WTC11 (cell line): ENCODE measurements around the gene PPHLN1. TPM values are rescaled to one million over a fixed set of nuclear protein-coding genes. Genes with fewer than 3 reads are reported as not detected.

Source experiments
- ATAC-seq: fragments of 200-7000 bp; cut with Tn5 transposase; 2 replicates; pipeline ENCODE4 v1.10.0; 2021; ENCODE audit warnings: mild to moderate bottlenecking, moderate library complexity
- CTCF ChIA-PET: fragments of 300-600 bp; sonication (Branson Sonifier 250); formaldehyde crosslinking; loops from one replicate; lab custom pipeline; 2021; ENCODE audit warnings: antibody characterized with exemption; lab: Charles Lee
- POLR2A ChIA-PET: fragments of 350-600 bp; sonication (Branson Sonifier 250); formaldehyde crosslinking; loops from one replicate; lab custom pipeline; 2021; ENCODE audit warnings: antibody characterized with exemption; lab: Charles Lee
- DNase-seq: peaks from one replicate; pipeline ENCODE4 v3.0.0; 2021; ENCODE audit warnings: low spot score
- H3K27ac Mint-ChIP-seq: 2 replicates; pipeline ENCODE4 v1.8.0; 2021; ENCODE audit warnings: mixed read lengths
- H3K27me3 Mint-ChIP-seq: 2 replicates; pipeline ENCODE4 v1.8.0; 2021; ENCODE audit warnings: low read depth, mild to moderate bottlenecking, moderate library complexity, mixed read lengths
- H3K36me3 Mint-ChIP-seq: 2 replicates; pipeline ENCODE4 v1.8.0; 2021; ENCODE audit warnings: mixed read lengths
- H3K4me1 Mint-ChIP-seq: 2 replicates; pipeline ENCODE4 v1.8.0; 2022; ENCODE audit warnings: mixed read lengths
- H3K4me3 Mint-ChIP-seq: 2 replicates; pipeline ENCODE4 v1.8.0; 2021; ENCODE audit warnings: mild to moderate bottlenecking, moderate library complexity, mixed read lengths
- H3K9me3 Mint-ChIP-seq: 2 replicates; pipeline ENCODE4 v1.8.0; 2021; ENCODE audit warnings: mixed read lengths
- AFF4 ChIP-seq: sonication (generic); formaldehyde crosslinking; IDR thresholded peaks from 2 replicates; pipeline ENCODE4 v1.8.1; 2023; ENCODE audit warnings: mild to moderate bottlenecking, missing genetic modification reagents, borderline replicate concordance
- ATF2 ChIP-seq: sonication (generic); formaldehyde crosslinking; IDR thresholded peaks from 2 replicates; pipeline ENCODE4 v1.8.1; 2022; ENCODE audit warnings: low read depth, missing genetic modification reagents, borderline replicate concordance
- ERG ChIP-seq: fragments of 250-450 bp; sonication (Bioruptor Pico); IDR thresholded peaks from 2 replicates; pipeline ENCODE4 v1.8.0; 2021; ENCODE audit warnings: mild to moderate bottlenecking
- FOXJ3 ChIP-seq: sonication (generic); formaldehyde crosslinking; IDR thresholded peaks from 2 replicates; pipeline ENCODE4 v1.9.0; 2021; ENCODE audit warnings: missing genetic modification reagents, mild to moderate bottlenecking, borderline replicate concordance
- FOXK1 ChIP-seq: sonication (generic); formaldehyde crosslinking; IDR thresholded peaks from 2 replicates; pipeline ENCODE4 v1.8.0; 2022; ENCODE audit warnings: mild to moderate bottlenecking, moderate library complexity, missing genetic modification reagents
- FOXP4 ChIP-seq: sonication (generic); formaldehyde crosslinking; IDR thresholded peaks from 2 replicates; pipeline ENCODE4 v1.8.0; 2022; ENCODE audit warnings: mild to moderate bottlenecking, missing genetic modification reagents
- GTF2I ChIP-seq: fragments of 250-450 bp; sonication (Bioruptor Pico); conservative IDR thresholded peaks from 2 replicates; pipeline ENCODE4 v1.4.0; 2021; ENCODE audit warnings: mild to moderate bottlenecking
- JUN ChIP-seq: sonication (generic); formaldehyde crosslinking; IDR thresholded peaks from 2 replicates; pipeline ENCODE4 v1.8.0; 2023; ENCODE audit warnings: mild to moderate bottlenecking, missing genetic modification reagents
- NR2C2 ChIP-seq: sonication (generic); formaldehyde crosslinking; IDR thresholded peaks from 2 replicates; pipeline ENCODE4 v1.8.0; 2022; ENCODE audit warnings: mild to moderate bottlenecking, missing genetic modification reagents
- PRDM15 ChIP-seq: sonication (generic); formaldehyde crosslinking; IDR thresholded peaks from 2 replicates; pipeline ENCODE4 v1.8.0; 2022; ENCODE audit warnings: missing genetic modification reagents
- TP53 ChIP-seq: sonication (generic); formaldehyde crosslinking; IDR thresholded peaks from 2 replicates; pipeline ENCODE4 v1.8.1; 2023; ENCODE audit warnings: mild to moderate bottlenecking, missing genetic modification reagents
- ZNF138 ChIP-seq: sonication (generic); formaldehyde crosslinking; conservative IDR thresholded peaks from 2 replicates; pipeline ENCODE4 v1.8.1; 2022; ENCODE audit warnings: mild to moderate bottlenecking, moderate library complexity, missing genetic modification reagents
- ZNF219 ChIP-seq: sonication (generic); formaldehyde crosslinking; IDR thresholded peaks from 2 replicates; pipeline ENCODE4 v1.8.0; 2023; ENCODE audit warnings: missing genetic modification reagents, mild to moderate bottlenecking, borderline replicate concordance
- ZNF423 ChIP-seq: fragments of 250-450 bp; sonication (Bioruptor Pico); IDR thresholded peaks from 2 replicates; pipeline ENCODE4 v2.1.2; 2022; ENCODE audit warnings: mild to moderate bottlenecking, moderate library complexity
- ZNF425 ChIP-seq: fragments of 250-450 bp; sonication (Bioruptor Pico); conservative IDR thresholded peaks from 2 replicates; pipeline ENCODE4 v1.9.0; 2021; ENCODE audit warnings: mild to moderate bottlenecking
- ZNF671 ChIP-seq: fragments of 250-450 bp; sonication (Bioruptor Pico); IDR thresholded peaks from 2 replicates; pipeline ENCODE4 v1.8.0; 2021; ENCODE audit warnings: mild to moderate bottlenecking
- ZSCAN18 ChIP-seq: fragments of 250-450 bp; sonication (Bioruptor Pico); IDR thresholded peaks from 2 replicates; pipeline ENCODE4 v2.1.2; 2022; ENCODE audit warnings: mild to moderate bottlenecking, moderate library complexity
- total RNA-seq: library from RNA; stranded (reverse); gene quantifications from 3 replicates; pipeline ENCODE4 v1.2.3, GENCODE V29; 2021

PPHLN1 gene
- total RNA-seq, 1 experiment from 2014 or later: 61.1 TPM

GRCh38 chr12:42482748-42483520 is 157.0 kb downstream of the PPHLN1 start (continued):
- 0 out of 2 replicates have a peak, but pooled peaks have one; percentile 11 for TF ChIP-seq PRDM15
- TF ChIP-seq TP53 (CRISPR knock-in tag): 0 out of 2 replicates have a peak, but pooled peaks have one; percentile 47
- no peak for TF ChIP-seq ZSCAN18
- TF ChIP-seq ZNF138 (CRISPR knock-in tag): peak; percentile 73; the same call in 1 of the 2 replicates
- TF ChIP-seq NR2C2 (CRISPR knock-in tag): no peak

GRCh38 chr12:42483521-42483790 is 157.5 kb downstream of the PPHLN1 start:
- Mint-ChIP-seq H3K4me3 (peak overlapping the region; percentile 89), H3K4me1 (peaks cover 75% of the 10 kb centered on the region), H3K36me3 (no peaks in the 10 kb centered on the region), H3K27me3 (peaks cover 57% of the 10 kb centered on the region)
- POLR2A ChIA-PET: no interaction called here
- no peak for ATAC-seq
- no peak for TF ChIP-seq ATF2 (CRISPR knock-in tag)
- peak; percentile 48; the same call in 1 of the 2 replicates for TF ChIP-seq FOXP4 (CRISPR knock-in tag)
- peak; percentile 6; the same call in 1 of the 2 replicates for TF ChIP-seq FOXK1 (CRISPR knock-in tag)
- no peak for TF ChIP-seq ZNF425 (CRISPR knock-in tag)
- no peak for TF ChIP-seq ZNF219 (CRISPR knock-in tag)
- peak; percentile 56; the same call in 1 of the 2 replicates for TF ChIP-seq ZNF423 (CRISPR knock-in tag)
- no peak for TF ChIP-seq FOXJ3 (CRISPR knock-in tag)
- 0 out of 2 replicates have a peak, but pooled peaks have one; percentile 68 for TF ChIP-seq JUN
- no peak for TF ChIP-seq ZNF671 (CRISPR knock-in tag)
- no peak for TF ChIP-seq GTF2I (CRISPR knock-in tag)
- TF ChIP-seq AFF4: no peak
- no peak for TF ChIP-seq ERG
- TF ChIP-seq, all 79 proteins: peak for 4
- CTCF ChIA-PET: interaction anchor here (0.6 to 5.2 kb wide), 42 partner anchors 8 to 856 kb away, joined by 3 to 75 read pairs (median 4); no protein-coding TSS in a partner anchor
- DNase-seq: no peak
- no peak overlapping the region for H3K27ac Mint-ChIP-seq
- no peaks in the 10 kb centered on the region for H3K9me3 Mint-ChIP-seq
